GM19468 (cell line): ENCODE data around the gene SLC22A5.

Source experiments
- ATAC-seq: cut with Tn5 transposase; IDR thresholded peaks from one replicate; pipeline ENCODE4 v1.9.1; 2021; ENCODE audit warnings: mild to moderate bottlenecking, moderate library complexity, moderate number of reproducible peaks; ENCODE audit not compliant: unreplicated experiment; ENCODE audit errors: extremely low read depth

Gene SLC22A5

DNA sequence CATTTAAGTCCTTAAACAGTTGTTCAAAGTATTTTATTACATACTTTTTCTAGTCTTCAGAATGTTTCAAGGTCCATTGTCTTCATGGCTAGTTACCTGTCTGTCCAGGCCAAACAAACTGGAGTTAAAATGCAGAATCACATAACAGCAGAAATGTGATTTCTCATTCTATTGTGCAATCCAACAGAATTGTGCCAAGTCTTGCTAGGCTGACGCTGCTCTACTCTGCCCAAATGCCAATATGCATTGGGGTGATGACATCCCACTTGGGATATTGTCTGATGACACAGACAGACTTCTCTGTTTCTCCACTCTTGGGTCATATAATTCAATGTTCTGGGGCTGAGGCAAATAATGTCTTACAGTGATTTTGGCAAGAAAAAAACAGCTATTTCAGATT is 5.2 kb upstream of the SLC22A5 start:
- no peak for ATAC-seq

DNA sequence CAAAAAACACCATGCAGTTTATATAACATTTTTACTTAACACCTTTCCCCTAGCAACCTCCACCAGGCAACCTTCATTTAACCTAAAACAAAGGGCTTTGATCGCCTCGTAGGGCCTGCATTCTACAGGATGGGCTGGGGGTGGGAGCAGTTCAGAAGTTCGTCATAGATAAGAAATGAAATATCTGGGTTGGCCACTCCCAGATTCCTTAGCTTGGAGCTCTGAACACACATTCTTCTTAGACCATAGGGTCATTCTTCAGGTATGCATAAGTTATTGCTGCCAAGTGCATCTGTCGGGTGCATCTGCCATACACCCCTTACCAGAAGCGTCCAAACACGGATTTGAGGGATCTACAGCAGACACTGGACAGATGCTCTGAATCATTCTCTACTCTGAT is 4.3 kb upstream of the SLC22A5 start:
- no peak for ATAC-seq

- no peak for ATAC-seq
Measured at GRCh38 chr5:132368186-132368585, 1.3 kb upstream of the SLC22A5 start.

DNA sequence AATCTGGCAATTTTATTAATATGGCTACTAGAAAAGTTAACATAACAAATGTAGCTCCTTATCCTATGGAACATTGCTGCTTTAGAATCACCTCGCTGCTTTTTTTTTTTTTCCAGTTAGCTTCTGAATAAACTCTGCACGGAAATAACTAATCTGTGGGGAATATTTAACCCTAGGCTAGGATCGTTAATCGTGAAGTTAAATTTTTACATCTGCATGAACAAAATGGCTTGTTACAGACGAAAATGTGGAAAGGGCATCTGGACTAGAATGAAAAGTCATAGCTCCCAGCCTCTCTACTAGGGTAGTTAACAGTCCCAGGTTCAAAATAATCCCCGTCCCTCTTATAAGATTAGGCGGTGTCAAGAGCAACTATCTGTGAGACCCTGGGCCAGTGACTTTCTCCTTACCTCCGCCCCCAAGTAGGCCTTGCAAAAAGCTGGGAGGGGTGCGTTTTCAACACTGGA is 470 bp upstream of the SLC22A5 start:
- ATAC-seq: no peak

DNA sequence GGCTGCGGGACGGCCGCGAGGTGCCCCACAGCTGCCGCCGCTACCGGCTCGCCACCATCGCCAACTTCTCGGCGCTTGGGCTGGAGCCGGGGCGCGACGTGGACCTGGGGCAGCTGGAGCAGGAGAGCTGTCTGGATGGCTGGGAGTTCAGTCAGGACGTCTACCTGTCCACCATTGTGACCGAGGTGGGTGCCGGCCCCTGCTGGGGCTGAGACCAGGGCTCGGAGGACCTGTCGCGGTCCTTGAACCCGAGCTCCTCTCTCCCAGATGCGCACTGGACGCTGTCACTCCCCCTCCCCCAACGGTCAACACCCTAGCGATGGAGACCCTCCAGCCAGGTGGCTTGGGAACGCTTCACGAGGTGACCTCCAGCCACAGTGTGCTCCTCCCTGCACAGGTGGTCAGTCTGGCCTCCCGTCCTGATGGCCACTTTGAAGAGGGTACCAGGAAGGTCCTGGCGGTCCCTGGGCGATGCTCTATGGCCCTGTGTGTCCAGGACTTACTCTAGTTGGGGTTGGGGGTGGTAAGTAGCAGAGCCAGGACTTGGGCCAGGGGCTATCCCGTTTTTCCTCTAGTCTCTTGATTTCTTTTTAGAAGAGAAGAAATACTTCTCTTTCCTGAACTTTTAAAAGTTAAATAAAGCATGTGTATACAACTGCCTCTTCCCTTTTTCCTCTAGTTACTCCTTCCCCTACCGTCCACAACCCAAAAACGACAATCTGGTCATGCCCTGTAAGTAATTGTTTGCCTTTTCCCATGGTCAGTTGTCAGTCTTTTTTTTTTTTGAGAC is 866 bp downstream of the SLC22A5 start:
- no peak for ATAC-seq

- ATAC-seq: no peak
Measured at GRCh38 chr5:132370971-132371602, 1.6 kb downstream of the SLC22A5 start.

DNA sequence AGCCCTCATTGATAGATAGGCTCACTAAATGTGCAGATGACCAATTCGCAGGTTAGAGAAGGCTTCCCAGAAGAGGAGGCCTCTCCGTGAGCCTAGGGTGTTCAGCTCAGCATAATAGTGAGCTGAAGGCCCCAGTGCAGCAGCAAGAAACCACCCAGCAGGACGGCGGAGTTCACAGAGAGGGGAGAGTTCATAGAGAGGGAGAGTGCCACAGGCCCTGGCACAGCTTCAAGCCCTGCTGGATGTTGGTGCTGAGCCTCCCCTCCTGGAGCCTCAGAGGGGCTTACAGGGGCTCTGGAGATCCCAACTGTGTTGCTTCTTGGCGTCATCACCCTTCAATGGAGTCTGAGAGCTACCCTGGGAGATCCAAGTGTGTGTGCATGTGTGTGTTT is 2.1 kb downstream of the SLC22A5 start:
- no peak for ATAC-seq

DNA sequence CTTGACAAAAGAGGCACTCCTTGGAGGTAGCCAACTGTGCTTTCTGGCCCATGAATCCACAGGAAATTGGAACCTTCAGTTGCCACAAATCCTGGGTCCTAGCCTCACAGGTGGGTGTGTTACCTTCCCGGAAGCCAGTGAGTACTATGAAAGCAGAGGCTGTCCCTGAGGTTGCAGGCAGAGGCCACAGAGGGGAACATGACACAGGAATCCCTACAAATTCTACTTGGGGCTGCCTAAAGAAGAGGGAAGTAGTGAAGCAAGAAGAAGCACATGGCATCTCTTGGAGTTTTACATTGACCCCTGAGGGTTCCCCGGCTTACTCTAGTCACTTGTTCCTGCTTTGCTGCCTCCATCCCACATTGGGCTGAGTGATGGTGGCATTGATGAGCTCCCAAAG is 2.6 kb downstream of the SLC22A5 start:
- ATAC-seq: no peak

GRCh38 chr5:132372542-132372941 is 3.0 kb downstream of the SLC22A5 start:
- no peak for ATAC-seq

- ATAC-seq: no peak
Measured at GRCh38 chr5:132375957-132376356, 6.4 kb downstream of the SLC22A5 start.

DNA sequence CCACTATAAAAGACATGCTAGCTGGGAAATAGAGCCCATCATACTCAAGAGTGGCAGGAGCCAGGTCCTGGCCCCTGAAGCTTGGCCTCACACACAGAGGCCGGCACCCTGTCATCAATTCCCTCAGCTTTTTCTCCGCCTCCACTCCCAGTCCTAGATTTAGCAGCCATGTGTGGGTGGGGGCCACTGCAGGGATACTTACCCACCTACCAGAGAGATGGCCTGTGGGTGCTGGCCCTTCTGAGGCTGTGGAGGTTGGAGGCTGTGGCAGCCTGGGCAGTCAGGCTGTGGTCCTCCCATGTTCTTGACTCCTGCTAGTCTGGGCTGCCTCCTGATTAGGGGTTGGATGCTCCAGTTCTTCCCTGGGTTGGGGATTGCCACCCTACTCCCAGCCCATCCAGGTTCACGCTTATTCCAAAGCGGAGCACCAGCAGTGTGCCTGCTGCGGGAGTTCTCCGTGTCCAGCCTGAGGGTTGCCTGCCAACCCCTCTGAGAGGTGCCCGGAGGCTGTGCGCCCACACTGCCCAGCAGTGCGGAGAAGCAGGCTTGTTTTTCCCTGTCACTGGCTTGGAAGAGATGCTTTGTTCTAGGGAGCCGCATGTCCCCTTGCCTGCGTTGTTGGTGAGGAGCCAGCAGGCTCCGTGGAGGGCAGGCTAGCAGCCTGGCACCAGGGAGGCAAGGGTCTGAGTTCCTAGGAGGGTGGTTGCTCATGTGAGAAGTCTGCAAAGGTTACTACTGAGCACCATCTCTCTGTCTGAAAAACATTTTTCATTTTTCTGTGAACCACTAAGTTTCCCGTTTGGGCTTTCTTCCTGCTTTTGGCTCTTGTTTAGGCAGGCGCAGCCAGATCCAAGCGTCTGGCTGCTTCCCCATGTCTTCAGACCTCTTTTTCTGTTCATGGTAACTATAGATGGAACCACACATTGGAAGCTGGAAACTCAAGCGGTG is 7.5 kb downstream of the SLC22A5 start:
- ATAC-seq: no peak

DNA sequence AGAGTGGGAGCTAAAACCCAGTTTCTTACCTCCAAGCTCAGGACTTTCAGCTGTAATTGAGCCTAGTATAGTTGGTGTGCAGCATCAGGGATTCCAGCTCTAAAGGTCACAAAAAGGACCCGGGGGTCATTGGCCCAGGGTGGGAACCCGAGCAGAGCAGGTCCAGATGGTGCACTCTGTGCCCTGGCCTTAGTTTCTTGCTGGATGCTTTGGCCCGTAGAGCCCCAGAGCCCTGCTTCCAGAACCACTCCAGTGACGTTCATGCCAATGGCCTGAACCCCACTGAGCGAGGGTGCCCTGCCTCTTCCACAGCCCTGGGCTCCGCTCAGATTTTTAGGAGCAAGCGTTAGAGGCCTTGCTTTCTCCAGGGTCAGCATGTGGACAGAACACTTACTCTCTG is 8.2 kb downstream of the SLC22A5 start:
- ATAC-seq: no peak

- no peak for ATAC-seq
Measured at GRCh38 chr5:132378580-132378979, 9.1 kb downstream of the SLC22A5 start.

- no peak for ATAC-seq
Measured at GRCh38 chr5:132380047-132380446, 10.5 kb downstream of the SLC22A5 start.

DNA sequence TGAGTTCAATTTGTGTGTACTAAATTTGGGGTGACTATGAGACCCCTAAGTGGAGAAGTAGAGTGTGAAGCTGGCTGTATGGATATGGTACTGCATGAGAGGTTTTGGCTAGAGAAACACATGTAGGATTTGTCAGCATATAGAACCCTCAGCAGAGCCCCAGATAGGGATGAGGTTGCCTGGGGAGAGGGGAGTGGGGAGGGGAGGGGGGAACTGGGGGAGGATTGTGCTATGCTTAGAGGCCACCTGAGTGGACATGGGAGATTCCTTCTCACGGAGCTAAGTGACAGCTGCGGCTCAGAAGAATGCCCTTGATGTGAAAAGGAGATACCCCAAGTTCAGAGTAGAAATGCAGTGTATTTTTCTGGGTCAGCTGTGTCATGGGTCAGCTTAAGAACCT is 11.2 kb downstream of the SLC22A5 start:
- ATAC-seq: no peak

DNA sequence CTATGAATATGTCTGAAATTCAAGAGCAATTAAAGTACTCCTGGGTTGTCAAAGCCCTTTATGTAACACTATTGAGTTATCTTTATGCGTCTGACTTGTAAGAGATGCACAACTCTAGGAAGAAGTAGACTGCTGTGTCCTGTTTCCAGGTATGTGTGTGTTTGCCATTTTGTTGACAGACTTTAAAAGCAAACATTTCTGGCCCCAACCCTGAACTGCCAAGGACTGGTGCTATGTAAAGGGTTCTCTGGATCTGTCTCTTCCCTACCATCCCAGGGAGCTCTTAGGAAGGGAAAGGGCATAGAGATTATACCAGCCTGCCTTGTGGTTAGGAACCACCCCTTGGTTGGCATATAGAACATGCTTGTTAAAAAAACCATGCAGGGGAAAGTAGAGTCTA is 12.1 kb downstream of the SLC22A5 start:
- no peak for ATAC-seq

- ATAC-seq: no peak
Measured at GRCh38 chr5:132383261-132383660, 13.8 kb downstream of the SLC22A5 start.

GRCh38 chr5:132383984-132384383 is 14.5 kb downstream of the SLC22A5 start:
- no peak for ATAC-seq

GRCh38 chr5:132384506-132385050 is 15.1 kb downstream of the SLC22A5 start:
- no peak for ATAC-seq

- ATAC-seq: no peak
Measured at GRCh38 chr5:132385326-132386105, 16.0 kb downstream of the SLC22A5 start.
